Stimulated activated CD8-positive, alpha-beta memory T cell treated with anti-CD3 and anti-CD28 coated beads, Interleukin-7, amount 100 ng/mL, for 4 hours (primary cell): ENCODE data around the gene ACKR4.
"Not testable (repeated sequence)": the region's sequence is repeated elsewhere in the genome, so short reads cannot be mapped to it uniquely, and the experiment has no call there.

Source experiments
- DNase-seq, 2 donors: peaks; one replicate each; pipeline ENCODE4 v3.0.0-alpha.2; 2020; ENCODE audit warnings: low read depth in 2 of 2

The ACKR4 gene

GRCh38 chr3:132594498-132594897 is 2.6 kb upstream of the ACKR4 start:
- no peak for DNase-seq

GRCh38 chr3:132595014-132595413 is 2.1 kb upstream of the ACKR4 start:
- DNase-seq = no peak

DNA sequence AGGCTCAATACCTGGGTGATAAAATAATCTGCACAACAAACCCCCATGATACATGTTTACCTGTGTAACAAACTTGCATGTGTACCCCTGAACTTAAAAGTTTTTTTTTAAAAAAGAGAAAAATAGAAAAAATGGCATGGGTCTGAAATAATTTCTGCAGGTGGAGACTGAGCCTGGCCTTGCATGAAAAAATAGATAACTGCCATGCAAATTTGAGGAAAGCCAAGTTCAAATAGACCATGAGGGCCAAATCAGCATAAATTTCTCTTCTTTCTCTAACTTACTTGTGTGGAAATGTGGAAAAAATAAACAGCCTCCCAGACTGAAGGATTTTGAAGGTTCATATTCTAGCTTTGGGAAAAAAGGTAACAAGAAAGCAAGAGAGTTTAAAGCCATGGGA is 744 bp upstream of the ACKR4 start:
- DNase-seq = no peak

DNA sequence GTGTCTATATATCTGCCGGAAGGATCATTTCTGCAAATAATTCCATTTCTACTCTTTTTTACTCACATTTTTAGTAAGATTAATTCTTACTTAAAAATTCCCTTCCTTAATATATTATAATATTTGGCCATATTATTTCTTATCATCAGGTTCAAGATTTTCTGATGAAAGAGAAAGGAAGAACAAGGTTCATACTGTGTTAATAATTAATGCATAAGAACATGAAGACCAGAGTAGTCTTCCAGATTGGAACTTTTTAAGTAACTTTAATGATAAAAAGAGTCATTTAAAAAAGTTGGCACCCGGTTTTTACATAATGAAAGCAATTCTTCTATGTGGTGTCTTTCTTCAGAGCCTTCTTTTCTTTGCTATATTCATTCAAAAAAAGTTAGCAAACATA is 590 bp downstream of the ACKR4 start:
- DNase-seq = no peak

DNA sequence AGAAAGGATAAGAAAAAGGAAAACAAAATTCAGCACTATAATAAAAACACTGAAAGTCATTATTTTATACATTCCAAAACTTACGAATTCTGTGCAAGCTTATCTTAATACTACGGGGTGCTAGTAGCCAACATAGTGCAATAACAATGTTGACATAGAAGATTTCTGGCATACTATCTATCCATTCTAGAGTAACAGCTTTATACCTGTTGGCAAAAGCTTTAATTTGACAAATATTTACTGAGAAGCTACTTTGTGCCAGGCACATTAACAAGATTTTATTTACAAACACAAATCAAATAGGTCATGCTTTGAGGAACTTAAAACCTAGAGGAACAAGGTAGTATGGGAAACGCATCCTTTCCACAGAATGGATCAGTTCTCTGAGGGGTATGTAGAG is 1.1 kb downstream of the ACKR4 start:
- DNase-seq = no peak

- not testable (repeated sequence) for DNase-seq
Measured at GRCh38 chr3:132600614-132601013, 3.5 kb downstream of the ACKR4 start.

DNA sequence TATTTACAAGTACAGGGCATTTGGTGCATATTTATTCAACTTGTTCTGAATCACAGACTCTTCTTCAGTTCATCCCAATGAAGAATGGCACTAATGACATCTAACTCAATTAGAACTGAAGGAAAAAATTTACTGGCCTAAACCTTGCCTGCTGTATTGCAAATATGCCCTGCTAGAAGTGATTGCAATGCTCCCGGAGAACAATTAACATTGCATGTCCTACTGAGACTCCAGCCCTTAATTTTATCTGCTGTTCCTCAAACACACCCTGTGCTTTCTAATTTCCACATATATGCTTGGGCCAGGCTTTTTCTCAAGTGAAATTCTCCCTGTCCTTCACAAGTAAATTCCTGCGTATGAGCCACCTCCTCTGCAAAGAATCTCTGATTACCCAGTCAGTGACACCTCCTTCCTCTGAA is 8.3 kb downstream of the ACKR4 start:
- DNase-seq = no peak

- no peak for DNase-seq
Measured at GRCh38 chr3:132606085-132606484, 9.0 kb downstream of the ACKR4 start.

GRCh38 chr3:132606620-132607019 is 9.6 kb downstream of the ACKR4 start:
- DNase-seq = not testable (repeated sequence)

DNA sequence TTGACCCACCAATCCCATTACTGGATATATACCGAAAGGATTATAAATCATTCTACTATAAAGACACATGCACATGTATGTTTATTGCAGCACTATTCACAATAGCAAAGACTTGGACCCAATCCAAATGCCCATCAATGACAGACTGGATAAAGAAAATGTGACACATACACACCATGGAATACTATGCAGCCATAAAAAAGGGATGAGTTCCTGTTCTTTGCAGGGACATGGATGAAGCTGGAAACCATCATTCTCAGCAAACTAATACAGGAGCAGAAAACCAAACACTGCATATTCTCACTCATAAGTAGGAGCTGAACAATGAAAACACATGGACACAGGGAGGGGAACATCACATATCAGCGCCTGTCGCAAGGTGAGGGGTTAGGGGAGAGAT is 18.2 kb downstream of the ACKR4 start:
- not testable (repeated sequence) for DNase-seq

- DNase-seq = no peak
Measured at GRCh38 chr3:132615881-132616280, 18.8 kb downstream of the ACKR4 start.

GRCh38 chr3:132616780-132617179 is 19.7 kb downstream of the ACKR4 start:
- DNase-seq = no peak

DNA sequence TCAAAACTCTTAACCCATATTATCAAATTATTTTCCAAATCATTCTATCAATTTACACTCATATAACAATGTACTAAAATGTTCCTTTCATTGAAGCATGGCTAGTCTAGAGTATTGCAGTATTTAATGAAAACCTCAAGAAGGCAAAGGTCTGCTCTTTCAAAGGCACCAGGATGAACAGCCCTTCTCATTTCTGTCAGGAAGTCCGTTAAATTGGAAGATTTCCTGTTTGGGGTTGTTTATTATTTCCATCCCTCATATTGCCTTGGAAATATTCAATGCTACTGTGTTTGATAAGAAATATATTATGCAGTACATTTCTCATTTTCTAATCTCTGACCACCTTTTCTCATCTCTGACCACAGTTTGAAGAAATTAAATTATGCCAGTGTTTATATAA is 25.1 kb downstream of the ACKR4 start:
- DNase-seq = no peak

- no peak for DNase-seq
Measured at GRCh38 chr3:132622761-132623160, 25.7 kb downstream of the ACKR4 start.

- DNase-seq = no peak
Measured at GRCh38 chr3:132623646-132624045, 26.6 kb downstream of the ACKR4 start.

DNA sequence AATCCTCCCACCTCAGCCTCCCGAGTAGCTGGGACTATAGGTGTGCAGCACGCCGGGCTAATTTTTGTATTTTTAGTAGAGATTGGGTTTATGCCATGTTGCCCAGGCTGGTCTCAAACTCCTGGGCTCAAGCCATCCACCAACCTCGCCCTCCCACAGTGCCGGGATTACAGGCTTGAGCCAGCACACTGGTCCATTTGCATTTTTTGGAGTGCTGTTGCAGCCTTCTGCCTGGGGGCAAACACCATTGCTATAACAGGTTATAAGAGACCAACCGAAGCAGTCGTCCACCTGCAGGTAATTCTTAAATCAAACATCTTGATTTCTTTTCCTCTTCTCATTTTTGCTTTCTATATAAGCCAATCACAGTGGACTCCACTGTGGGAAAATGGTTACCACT is 27.7 kb downstream of the ACKR4 start:
- no peak for DNase-seq

DNA sequence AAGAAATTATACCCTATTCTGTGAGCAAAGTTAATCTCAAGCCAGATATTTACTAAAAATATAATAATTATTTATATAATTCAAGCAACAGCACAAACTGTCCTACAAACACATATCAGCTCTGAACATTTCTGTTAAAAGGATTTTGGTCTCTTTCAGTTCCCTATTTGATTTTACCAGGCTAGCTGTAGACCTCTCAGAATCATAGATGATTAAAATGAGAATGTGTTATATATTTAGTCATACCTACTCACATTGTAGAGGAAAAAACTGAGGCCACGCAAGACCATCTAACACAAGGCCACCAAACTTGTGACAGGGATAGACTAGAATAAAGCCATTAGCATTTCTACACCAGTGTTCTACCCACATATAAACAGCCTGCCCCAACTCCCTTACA is 28.5 kb downstream of the ACKR4 start:
- no peak for DNase-seq

- no peak for DNase-seq
Measured at GRCh38 chr3:132626955-132627354, 29.9 kb downstream of the ACKR4 start.

- no peak for DNase-seq
Measured at GRCh38 chr3:132628157-132628556, 31.1 kb downstream of the ACKR4 start.

GRCh38 chr3:132629928-132630327 is 32.9 kb downstream of the ACKR4 start:
- no peak for DNase-seq

DNA sequence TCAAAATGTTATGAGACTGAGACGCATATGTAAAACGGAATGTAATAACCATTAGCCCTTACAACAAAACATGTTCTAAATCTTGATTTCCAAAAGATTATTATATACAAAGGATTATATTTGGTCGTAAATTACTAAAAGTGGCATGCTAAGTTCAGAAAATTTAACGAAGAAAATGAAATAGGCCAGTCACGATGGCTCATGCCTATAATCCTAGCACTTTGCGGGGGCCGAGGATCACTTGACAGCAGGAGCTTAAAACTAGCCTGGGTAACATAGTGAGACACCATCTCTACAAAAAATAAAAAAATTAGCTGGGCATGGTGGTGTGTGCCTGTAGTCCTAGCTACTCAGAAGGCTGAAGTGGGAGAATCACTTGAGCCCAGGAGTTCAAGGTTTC is 33.5 kb downstream of the ACKR4 start:
- no peak for DNase-seq

DNA sequence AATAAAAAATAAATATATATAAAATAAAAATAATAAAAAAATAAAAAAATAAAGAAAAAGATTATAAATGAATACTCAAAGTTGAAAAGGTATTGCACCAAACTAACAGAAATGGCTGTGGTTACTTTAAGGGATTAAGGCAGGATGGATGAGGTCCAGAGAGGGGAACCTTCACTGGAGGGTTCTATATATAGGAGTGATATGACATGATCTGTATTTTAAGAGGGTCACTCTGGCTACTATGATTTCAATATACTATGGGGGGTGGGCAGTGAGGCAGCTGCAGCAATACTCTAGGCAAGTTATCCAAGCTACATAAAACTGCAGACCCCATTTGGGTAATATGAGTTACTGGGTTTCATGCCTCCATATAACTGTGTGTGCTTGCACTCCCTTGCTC is 38.0 kb downstream of the ACKR4 start:
- DNase-seq = no peak

GRCh38 chr3:132637590-132637989 is 40.5 kb downstream of the ACKR4 start:
- no peak for DNase-seq

DNA sequence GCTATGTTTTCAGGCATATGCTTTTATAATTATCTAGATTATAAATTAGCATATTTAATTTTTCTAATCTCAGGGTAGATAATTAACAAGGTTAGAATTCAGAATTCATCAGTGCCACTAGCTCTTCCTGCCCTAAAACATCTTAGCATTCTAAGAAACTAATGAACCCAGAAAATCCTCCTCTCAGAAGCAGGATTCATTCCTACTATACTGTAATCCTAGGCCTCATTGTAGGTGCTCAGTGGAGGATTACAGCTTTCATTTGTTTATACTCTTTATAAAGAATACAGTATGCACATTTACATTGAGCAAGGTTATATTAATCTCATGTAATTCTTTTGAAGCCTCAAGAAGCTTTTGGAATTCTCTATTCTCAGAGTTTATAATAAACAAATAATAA is 41.6 kb downstream of the ACKR4 start:
- no peak for DNase-seq

DNA sequence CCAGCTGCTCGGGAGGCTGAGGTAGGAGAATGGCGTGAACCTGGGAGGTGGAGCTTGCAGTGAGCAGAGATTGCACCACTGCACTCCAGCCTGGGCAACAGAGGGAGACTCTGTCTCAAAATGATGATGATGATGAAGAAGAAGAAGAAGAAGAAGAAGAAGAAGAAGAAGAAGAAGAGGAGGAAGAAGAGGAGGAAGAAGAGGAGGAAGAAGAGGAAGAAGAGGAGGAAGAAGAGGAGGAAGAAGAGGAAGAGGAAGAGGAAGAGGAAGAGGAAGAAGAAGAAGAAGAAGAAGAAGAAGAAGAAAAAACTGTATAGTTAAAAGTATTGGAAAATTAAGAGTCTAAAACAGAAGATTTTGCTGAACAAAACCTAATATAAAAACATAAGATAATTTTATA is 44.4 kb downstream of the ACKR4 start:
- DNase-seq = not testable (repeated sequence)
